ENCODE results near the gene DPEP2.
A peak's percentile ranks its signal among the peaks of the same experiment; 100 is the strongest.
"Not testable (repeated sequence)": the region's sequence is repeated elsewhere in the genome, so short reads cannot be mapped to it uniquely, and the experiment has no call there.

The DPEP2 gene

DNA sequence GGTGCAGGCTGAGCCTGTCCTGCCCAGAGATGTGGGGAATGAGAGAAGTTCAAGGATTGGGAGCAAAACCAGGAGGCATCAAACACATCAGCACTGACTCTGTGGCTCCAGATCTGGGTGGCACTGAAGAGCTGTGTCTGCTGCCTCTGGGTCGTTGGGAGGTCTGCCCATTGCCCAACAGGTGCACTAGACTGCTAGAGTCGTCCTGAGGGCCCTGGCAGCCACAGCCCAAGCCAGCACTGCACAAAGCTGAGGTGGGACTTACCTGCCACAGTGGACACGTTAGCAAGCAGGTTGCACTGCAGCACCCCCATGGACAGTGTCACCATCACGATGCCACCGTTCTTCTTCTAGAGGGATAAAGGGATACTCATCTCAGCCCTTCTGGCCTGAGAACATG lies 22.3 kb downstream of the DPEP2 start:
- H3K9me3 Mint-ChIP-seq: no peaks in the 10 kb centered on the region
- H3K36me3 Mint-ChIP-seq: no peaks in the 10 kb centered on the region
- H3K27me3 Mint-ChIP-seq: peaks cover 59% of the 10 kb centered on the region
- CTCF ChIA-PET: interaction anchor here (1.4 kb wide), 1 partner anchor 8 kb away, joined by 3 read pairs; no protein-coding TSS in a partner anchor
- DNase-seq: no peak
- H3K4me1 Mint-ChIP-seq: no peaks in the 10 kb centered on the region
- H3K4me3 Mint-ChIP-seq: no peak overlapping the region
- H3K27ac Mint-ChIP-seq: no peak overlapping the region

DNA sequence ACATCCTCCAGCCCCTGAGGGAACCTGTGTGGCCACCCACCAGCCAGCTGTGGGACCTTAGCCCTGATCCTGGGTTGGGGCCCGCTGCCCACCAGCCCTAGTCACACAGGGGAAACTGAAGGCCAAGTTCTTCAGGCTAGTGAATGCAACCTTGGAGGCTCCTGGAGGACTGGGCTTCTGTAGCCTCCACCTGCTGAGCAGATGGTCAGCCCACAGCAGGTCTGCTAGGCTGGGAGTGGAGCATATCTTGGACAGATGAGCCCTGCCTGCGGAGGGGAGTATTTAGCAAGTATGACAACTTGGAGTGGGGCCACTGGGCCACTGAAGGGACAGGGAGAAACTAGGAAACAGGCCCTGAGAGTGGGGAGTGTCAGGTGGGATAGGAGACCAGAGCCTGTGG lies 23.1 kb downstream of the DPEP2 start:
- CTCF ChIA-PET: no interaction called here
- DNase-seq: no peak
- peak overlapping the region; percentile 45 for H3K27ac Mint-ChIP-seq
- H3K9me3 Mint-ChIP-seq: no peaks in the 10 kb centered on the region
- H3K36me3 Mint-ChIP-seq: no peaks in the 10 kb centered on the region
- no peak overlapping the region for H3K4me3 Mint-ChIP-seq
- no peaks in the 10 kb centered on the region for H3K4me1 Mint-ChIP-seq
- H3K27me3 Mint-ChIP-seq: peaks cover 64% of the 10 kb centered on the region

GRCh38 chr16:67975321-67976105 lies 23.8 kb downstream of the DPEP2 start:
- Mint-ChIP-seq H3K27ac (no peak overlapping the region), H3K4me3 (no peak overlapping the region), H3K36me3 (no peaks in the 10 kb centered on the region), H3K27me3 (peaks cover 71% of the 10 kb centered on the region), H3K4me1 (no peaks in the 10 kb centered on the region), H3K9me3 (no peaks in the 10 kb centered on the region)
- no peak for DNase-seq
- CTCF ChIA-PET: interaction anchor here (1.1 kb wide), 1 partner anchor 66 kb away, joined by 6 read pairs; no protein-coding TSS in a partner anchor

DNA sequence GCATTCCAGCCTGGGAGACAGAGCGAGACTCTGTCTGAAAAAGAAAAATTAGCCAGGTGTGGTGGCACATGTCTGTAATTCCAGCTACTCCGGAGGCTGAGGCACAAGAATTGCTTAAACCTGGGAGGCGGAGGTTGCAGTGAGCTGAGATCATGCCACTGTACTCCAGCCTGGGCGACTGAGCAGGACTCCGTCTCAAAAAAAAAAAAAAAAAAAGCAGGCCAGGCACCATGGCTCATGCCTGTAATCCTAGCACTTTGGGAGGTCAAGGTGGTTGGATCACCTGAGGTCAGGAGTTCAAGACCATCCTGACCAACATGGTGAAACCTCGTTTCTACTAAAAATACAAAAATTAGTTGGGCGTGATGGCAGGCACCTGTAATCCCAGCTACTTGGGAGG lies 27.0 kb downstream of the DPEP2 start:
- H3K27me3 Mint-ChIP-seq: peaks cover 53% of the 10 kb centered on the region
- peaks cover 15% of the 10 kb centered on the region for H3K4me1 Mint-ChIP-seq
- H3K4me3 Mint-ChIP-seq, H3K27ac Mint-ChIP-seq, CTCF ChIA-PET, H3K9me3 Mint-ChIP-seq, H3K36me3 Mint-ChIP-seq, DNase-seq: not testable (repeated sequence)

- CTCF ChIA-PET: no interaction called here
- H3K9me3 Mint-ChIP-seq: no peaks in the 10 kb centered on the region
- H3K36me3 Mint-ChIP-seq: no peaks in the 10 kb centered on the region
- DNase-seq: no peak
- H3K27me3 Mint-ChIP-seq: peaks cover 41% of the 10 kb centered on the region
- H3K4me1 Mint-ChIP-seq: peaks cover 27% of the 10 kb centered on the region
- H3K4me3 Mint-ChIP-seq: peak overlapping the region; percentile 26
- no peak overlapping the region for H3K27ac Mint-ChIP-seq
These were observed 28.2 kb downstream of the DPEP2 start for GRCh38 chr16:67971111-67971510.

DNA sequence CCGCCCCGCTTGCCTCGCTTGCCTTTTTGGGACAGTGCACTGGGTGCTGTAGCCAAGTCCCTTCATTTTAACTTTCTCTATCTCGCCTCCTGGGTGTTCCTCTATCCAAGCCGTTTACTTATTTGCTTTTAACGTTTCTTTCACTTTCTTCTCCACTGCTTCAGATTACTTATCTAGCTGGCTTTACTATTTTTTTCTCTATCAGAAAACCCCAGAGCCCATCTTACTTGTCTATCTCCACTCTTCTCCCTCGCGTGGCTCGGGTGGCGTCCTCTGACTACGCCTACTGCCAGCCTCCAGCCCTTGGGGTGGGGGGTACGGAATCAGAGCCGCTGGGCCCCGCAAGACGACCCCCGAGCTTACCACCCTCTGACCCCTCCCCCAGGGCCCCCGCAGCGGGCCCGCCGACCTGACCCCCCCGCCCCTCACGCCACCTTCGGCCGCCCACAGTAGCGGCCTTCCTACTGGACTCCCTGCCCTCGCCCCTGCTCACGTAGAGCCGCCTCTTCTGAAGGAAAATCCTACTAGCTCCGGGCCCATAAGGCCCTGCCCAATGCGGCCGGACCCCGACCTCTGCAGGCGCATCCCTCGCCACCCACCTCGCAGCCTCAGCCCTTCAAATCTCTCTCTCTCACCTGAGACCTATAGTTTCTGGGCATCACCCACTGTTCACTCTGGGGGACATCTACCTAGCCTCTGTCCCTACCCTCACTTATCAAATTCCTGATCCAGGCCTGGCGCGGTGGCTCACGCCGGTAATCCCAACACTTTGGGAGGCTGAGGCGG lies 29.8 kb downstream of the DPEP2 start:
- CTCF ChIA-PET: interaction anchor here (0.8 to 1.4 kb wide), 3 partner anchors 8 to 71 kb away, joined by 3 to 5 read pairs (median 3); partner anchors contain the start of genes DDX28 and DUS2
- H3K4me3 Mint-ChIP-seq: peak overlapping the region; percentile 100
- peaks cover 33% of the 10 kb centered on the region for H3K4me1 Mint-ChIP-seq
- no peaks in the 10 kb centered on the region for H3K36me3 Mint-ChIP-seq
- peak; percentile 41 for DNase-seq
- H3K9me3 Mint-ChIP-seq: no peaks in the 10 kb centered on the region
- H3K27ac Mint-ChIP-seq: peak overlapping the region; percentile 93
- H3K27me3 Mint-ChIP-seq: peaks cover 25% of the 10 kb centered on the region

DNA sequence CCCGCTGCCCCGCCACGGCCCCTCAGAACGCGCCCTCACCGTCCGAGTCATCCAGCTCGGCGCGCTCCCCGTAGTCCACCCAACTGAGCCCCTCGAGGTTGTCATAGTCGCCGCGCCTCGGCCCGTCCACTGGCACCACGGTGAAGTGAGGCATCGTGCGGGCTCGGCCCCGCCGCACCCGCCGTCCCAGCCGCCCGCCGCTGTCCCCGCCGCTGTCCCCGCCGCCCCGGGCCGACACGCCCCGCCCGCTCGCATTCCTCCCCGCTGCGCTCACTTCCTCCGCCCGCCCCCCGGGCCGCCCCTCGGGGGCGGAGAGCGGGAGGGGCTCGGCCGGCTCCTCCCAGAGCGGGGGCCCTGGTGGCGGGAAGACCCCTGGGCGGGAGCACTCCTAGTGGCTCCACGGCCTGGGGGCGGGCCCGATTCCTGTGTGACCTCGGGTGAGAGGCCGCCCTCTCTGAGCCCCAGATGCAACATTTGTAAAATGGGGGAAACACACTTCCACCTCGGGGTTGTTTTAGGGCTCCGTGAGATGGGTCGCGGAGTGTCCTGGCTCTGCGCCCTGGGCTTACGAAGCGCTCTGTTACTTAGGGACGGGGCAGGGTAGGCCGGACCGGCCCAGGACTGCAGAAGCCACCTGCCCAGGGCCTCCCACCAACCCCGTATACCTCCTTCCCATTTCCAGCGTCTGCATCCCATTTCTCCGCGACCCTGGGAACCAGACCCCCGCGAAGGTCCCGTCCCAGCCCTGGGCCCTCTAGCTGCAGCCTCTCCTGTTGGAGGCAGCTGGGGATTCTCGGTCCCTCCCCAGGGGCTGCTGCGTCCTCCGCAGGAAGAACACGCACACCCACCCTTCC lies 30.7 kb downstream of the DPEP2 start, which contains the start of gene SLC12A4:
SLC12A4 (minus strand) TSS at position 238 of the 854 bp plus-strand sequence; CDS start at position 154, 84 bp downstream.
- H3K27ac Mint-ChIP-seq: peak within 1 kb of the TSS; percentile 93
- H3K9me3 Mint-ChIP-seq: no peaks in the 10 kb centered on the region
- H3K36me3 Mint-ChIP-seq: no peaks in the 10 kb centered on the region
- peak; percentile 92 for DNase-seq
- peak within 1 kb of the TSS; percentile 100 for H3K4me3 Mint-ChIP-seq
- peaks cover 33% of the 10 kb centered on the region for H3K4me1 Mint-ChIP-seq
- H3K27me3 Mint-ChIP-seq: peaks cover 23% of the 10 kb centered on the region
- CTCF ChIA-PET: interaction anchor here (0.8 to 1.4 kb wide), 3 partner anchors 9 to 72 kb away, joined by 3 to 5 read pairs (median 3); partner anchors contain the start of genes DDX28 and DUS2

DNA sequence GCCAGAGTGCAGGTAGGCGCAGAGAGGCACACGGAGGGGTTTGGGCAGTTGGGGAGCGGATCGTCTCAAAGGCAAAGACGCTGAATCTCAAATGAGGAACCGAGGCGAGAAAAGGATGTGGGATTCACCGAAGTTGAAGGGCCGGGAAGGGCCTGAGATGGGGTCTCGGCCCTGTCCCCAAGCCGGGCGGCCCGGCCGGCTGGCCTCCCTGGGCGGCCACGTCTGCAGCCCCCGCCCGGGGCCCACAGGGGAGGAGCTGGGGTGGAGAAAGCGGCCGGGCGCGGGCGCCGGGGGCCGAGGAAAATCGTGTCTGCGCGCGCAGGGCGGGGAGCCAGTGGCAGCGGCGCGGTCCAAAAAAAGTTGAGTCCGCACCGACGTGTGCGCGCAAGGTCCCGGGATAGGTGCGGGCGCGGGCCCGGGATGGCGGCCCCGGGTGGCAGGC lies 31.3 kb downstream of the DPEP2 start:
- peaks cover 33% of the 10 kb centered on the region for H3K4me1 Mint-ChIP-seq
- no peaks in the 10 kb centered on the region for H3K36me3 Mint-ChIP-seq
- H3K4me3 Mint-ChIP-seq: peak overlapping the region; percentile 100
- H3K27me3 Mint-ChIP-seq: peaks cover 22% of the 10 kb centered on the region
- no peaks in the 10 kb centered on the region for H3K9me3 Mint-ChIP-seq
- peak overlapping the region; percentile 93 for H3K27ac Mint-ChIP-seq
- CTCF ChIA-PET: no interaction called here
- peak; percentile 62 for DNase-seq

- peak; percentile 48 for DNase-seq
- Mint-ChIP-seq H3K9me3 (no peaks in the 10 kb centered on the region), H3K27me3 (peaks cover 16% of the 10 kb centered on the region), H3K4me3 (peak overlapping the region; percentile 100), H3K27ac (peak overlapping the region; percentile 93), H3K36me3 (peaks cover 5% of the 10 kb centered on the region), H3K4me1 (peaks cover 35% of the 10 kb centered on the region)
- CTCF ChIA-PET: interaction anchor here (1.1 to 1.6 kb wide), 2 partner anchors 14 to 74 kb away, joined by 5 to 7 read pairs; partner anchors contain the start of gene DPEP3
These were observed 31.9 kb downstream of the DPEP2 start for GRCh38 chr16:67967183-67967957.

DNA sequence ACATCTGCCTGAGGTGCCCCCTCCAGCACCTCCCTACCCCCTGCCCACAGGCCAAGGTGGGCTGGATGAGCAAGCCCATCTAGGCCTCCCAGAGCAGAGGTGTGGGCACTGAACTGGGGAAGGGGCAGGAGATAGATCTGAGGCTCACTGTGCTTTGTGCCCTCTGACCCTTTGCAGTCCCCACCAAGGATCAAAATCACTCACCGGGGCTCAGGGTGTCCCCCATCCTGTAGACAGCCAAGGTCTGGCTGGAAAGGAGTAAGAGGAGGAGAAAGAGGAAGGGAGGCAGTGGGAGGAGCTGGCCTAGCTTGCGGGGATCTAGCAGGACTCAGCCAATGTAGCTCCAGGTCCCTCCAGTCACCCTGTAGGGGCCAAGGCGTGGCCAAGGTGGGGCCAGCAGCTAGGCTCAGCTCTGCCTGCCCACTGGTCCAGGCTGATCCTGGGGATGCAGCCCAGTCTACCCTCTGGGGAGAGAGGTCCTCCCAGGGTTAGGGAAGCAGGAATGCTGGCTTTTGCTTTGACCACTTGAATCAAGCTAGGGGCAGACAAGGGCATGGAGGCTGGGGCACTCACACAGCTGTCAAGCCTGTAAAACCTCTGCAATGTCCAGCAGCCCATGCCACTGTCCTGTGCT lies 32.6 kb downstream of the DPEP2 start:
- peaks cover 35% of the 10 kb centered on the region for H3K4me1 Mint-ChIP-seq
- H3K36me3 Mint-ChIP-seq: peaks cover 11% of the 10 kb centered on the region
- no peak overlapping the region for H3K27ac Mint-ChIP-seq
- CTCF ChIA-PET: interaction anchor here (1.1 to 1.6 kb wide), 2 partner anchors 14 to 74 kb away, joined by 5 to 7 read pairs; partner anchors contain the start of gene DPEP3
- no peak for DNase-seq
- H3K9me3 Mint-ChIP-seq: no peaks in the 10 kb centered on the region
- peaks cover 9% of the 10 kb centered on the region for H3K27me3 Mint-ChIP-seq
- H3K4me3 Mint-ChIP-seq: peak overlapping the region; percentile 100

GRCh38 chr16:67965668-67966548 lies 33.4 kb downstream of the DPEP2 start:
- H3K27ac Mint-ChIP-seq: no peak overlapping the region
- CTCF ChIA-PET: interaction anchor here (0.7 to 1.6 kb wide), 4 partner anchors 12 to 75 kb away, joined by 3 to 7 read pairs (median 4); partner anchors contain the start of gene DPEP3
- peaks cover 17% of the 10 kb centered on the region for H3K36me3 Mint-ChIP-seq
- H3K9me3 Mint-ChIP-seq: no peaks in the 10 kb centered on the region
- peaks cover 4% of the 10 kb centered on the region for H3K27me3 Mint-ChIP-seq
- H3K4me3 Mint-ChIP-seq: no peak overlapping the region
- peaks cover 35% of the 10 kb centered on the region for H3K4me1 Mint-ChIP-seq
- DNase-seq: no peak

All from activated naive CD4-positive, alpha-beta T cell treated with anti-CD3 and anti-CD28 coated beads, Interleukin-2, amount 10 ng/mL, durations not matched to agents 7 days and 5 days (primary cell).